ENCODE data around the gene CACNA1F.

- no peak for TF ChIP-seq CTCF (conservative IDR thresholded peaks at IDR 0.05; ENCODE audit: low read length)
- no peak for TF ChIP-seq EZH2phosphoT487 (IDR thresholded peaks at IDR 0.05; ENCODE audit: borderline replicate concordance, low read depth, low read length)
Observed at GRCh38 chrX:49193542-49193964, 39.6 kb downstream of the CACNA1F start.

Data from OCI-LY7 (cell line).